H1 (cell line): ENCODE data around the gene NEDD4L. TPM values are rescaled to one million over a fixed set of nuclear protein-coding genes. Genes with fewer than 3 reads are reported as not detected.

Source experiments
- ATF2 ChIP-seq: IDR thresholded peaks from 2 replicates; pipeline ENCODE4 v1.6.1; 2012; ENCODE audit warnings: low read length, inconsistent platforms
- CEBPB ChIP-seq: IDR thresholded peaks from 2 replicates; pipeline ENCODE4 v1.6.1; 2012; ENCODE audit warnings: low read depth, low read length
- CHD1 ChIP-seq: IDR thresholded peaks from 2 replicates; pipeline ENCODE4 v1.6.1; 2012; ENCODE audit warnings: low read depth, low read length, improper control_type of control experiment
- EGR1 ChIP-seq: IDR thresholded peaks from 2 replicates; pipeline ENCODE4 v1.6.1; 2011; ENCODE audit warnings: low read depth, low read length, borderline replicate concordance
- RAD21 ChIP-seq, 2 experiments: IDR thresholded peaks in 1 of 2; conservative IDR thresholded peaks in 1 of 2; 2 replicates each; pipeline ENCODE4 v1.6.1; 2011; ENCODE audit warnings: low read depth in 2 of 2, low read length in 2 of 2, improper control_type of control experiment in 1 of 2, inconsistent platforms in 1 of 2, mild to moderate bottlenecking in 1 of 2, moderate library complexity in 1 of 2
- TAF1 ChIP-seq: IDR thresholded peaks from 2 replicates; pipeline ENCODE4 v1.6.1; 2011; ENCODE audit warnings: mild to moderate bottlenecking, low read depth, low read length
- TCF12 ChIP-seq: IDR thresholded peaks from 2 replicates; pipeline ENCODE4 v1.6.1; 2011; ENCODE audit warnings: low read depth, mild to moderate bottlenecking, low read length
- ZNF274 ChIP-seq: IDR thresholded peaks from 2 replicates; pipeline ENCODE4 v1.7.0; 2012; ENCODE audit warnings: low read length, borderline replicate concordance; ENCODE audit errors: extremely low read depth
- polyA plus RNA-seq, 7 experiments: library from polyadenylated mRNA; depleted of rRNA in 3 of 7; stranded (reverse) in 5 of 7; unstranded in 2 of 7; fragments of >200 nt in 5 of 7; fragments of 200-250 nt in 2 of 7; gene quantifications; 1 replicate in 5 of 7; 2 replicates in 1 of 7; 4 replicates in 1 of 7; pipeline versions ENCODE4 v1.2.1 to v1.2.3, GENCODE V29; 2011 to 2013; ENCODE audit warnings: missing spikeins in 2 of 7, mixed read lengths in 2 of 7
- total RNA-seq: library from RNA; stranded (reverse); fragmentation: NEBNext Ultra II Directional; extraction: Animal tissue kit (Norgen Biotek cat#: 25700); gene quantifications from 2 replicates; pipeline ENCODE4 v1.2.1, GENCODE V29; 2021

The NEDD4L gene
- total and polyA plus RNA-seq, 2 of the 8 experiments (the other 6 are each of a cell fraction or from before 2014, with no cell fraction given) = 37.3 to 69.8 TPM

- TF ChIP-seq ATF2 (no peak), TCF12 (no peak), TAF1 (no peak), EGR1 (no peak), ZNF274 (no peak), RAD21 (IDR thresholded peaks at IDR 0.05 in 1 of 2, conservative IDR thresholded peaks at IDR 0.05 in 1 of 2; ENCODE audit: low read depth in 2 of 2, low read length in 2 of 2) (no peak), CEBPB (no peak), CHD1 (no peak)
These were observed 259.3 kb downstream of the NEDD4L start (continued) for GRCh38 chr18:58303363-58303762.
